HepG2 (cell line): ENCODE data around the gene BRCA1. TPM values are rescaled to one million over a fixed set of nuclear protein-coding genes. Genes with fewer than 3 reads are reported as not detected.
A peak's percentile ranks its signal among the peaks of the same experiment; 100 is the strongest.

Experiments used
- ARID2 ChIP-seq: sonication (generic); formaldehyde crosslinking; IDR thresholded peaks from 2 replicates; pipeline ENCODE4 v1.8.1; 2022; ENCODE audit warnings: mild to moderate bottlenecking, missing genetic modification reagents, borderline replicate concordance
- GABPA ChIP-seq, 2 experiments: IDR thresholded peaks; 2 replicates each; pipeline ENCODE4 v1.6.1; 2011 to 2016; ENCODE audit warnings: low read depth in 2 of 2, low read length in 1 of 2, missing biosample characterization in 1 of 2, missing genetic modification characterization in 1 of 2
- GATAD1 ChIP-seq: IDR thresholded peaks from 2 replicates; pipeline ENCODE4 v1.6.1; 2016; ENCODE audit warnings: missing genetic modification reagents, missing compliant biosample characterization
- HNF1A ChIP-seq, 2 experiments: sonication (generic) in 1 of 2; formaldehyde crosslinking in 1 of 2; IDR thresholded peaks; 2 replicates each; pipeline versions ENCODE4 v1.4.0 to v1.6.1; 2016 to 2020; ENCODE audit warnings: borderline replicate concordance in 1 of 2, low read depth in 1 of 2, mild to moderate bottlenecking in 1 of 2, missing genetic modification reagents in 1 of 2
- LRRFIP1 ChIP-seq: sonication (generic); formaldehyde crosslinking; conservative IDR thresholded peaks from 2 replicates; pipeline ENCODE4 v1.4.0; 2020; ENCODE audit warnings: missing genetic modification reagents
- PBX2 ChIP-seq: IDR thresholded peaks from 2 replicates; pipeline ENCODE4 v1.6.1; 2016; ENCODE audit warnings: control low read depth
- REL ChIP-seq: sonication (generic); formaldehyde crosslinking; conservative IDR thresholded peaks from 2 replicates; pipeline ENCODE4 v1.8.0; 2022; ENCODE audit warnings: mild to moderate bottlenecking, missing genetic modification reagents, moderate library complexity
- REXO4 ChIP-seq: sonication (generic); formaldehyde crosslinking; IDR thresholded peaks from 2 replicates; pipeline ENCODE4 v1.8.0; 2022; ENCODE audit warnings: missing genetic modification reagents, mild to moderate bottlenecking, borderline replicate concordance
- SYNCRIP ChIP-seq: fragments of 200-400 bp; formaldehyde crosslinking; IDR thresholded peaks from 2 replicates; pipeline ENCODE4 v1.6.1; 2018; ENCODE audit warnings: mild to moderate bottlenecking, low read depth, low read length; ENCODE audit not compliant: insufficient read depth
- TAF15 ChIP-seq: fragments of 200-400 bp; formaldehyde crosslinking; IDR thresholded peaks from one replicate; pipeline ENCODE4 v1.6.1; 2018; ENCODE audit warnings: mild to moderate bottlenecking, low read depth, low read length; ENCODE audit not compliant: poor library complexity, severe bottlenecking
- TP53 ChIP-seq: sonication (generic); formaldehyde crosslinking; conservative IDR thresholded peaks from 2 replicates; pipeline ENCODE4 v1.4.0; 2020; ENCODE audit warnings: missing genetic modification reagents
- ZNF207 ChIP-seq: fragments of 450-650 bp; IDR thresholded peaks from 2 replicates; pipeline ENCODE4 v1.6.1; 2016; ENCODE audit warnings: antibody characterized with exemption, borderline replicate concordance
- ZNF230 ChIP-seq: sonication (generic); formaldehyde crosslinking; IDR thresholded peaks from 2 replicates; pipeline ENCODE4 v1.4.0; 2020; ENCODE audit warnings: mild to moderate bottlenecking, missing genetic modification reagents
- ZNF274 ChIP-seq: sonication (generic); formaldehyde crosslinking; IDR thresholded peaks from 2 replicates; pipeline ENCODE4 v1.5.1; 2020; ENCODE audit warnings: mild to moderate bottlenecking, missing genetic modification reagents
- ZNF414 ChIP-seq: sonication (generic); formaldehyde crosslinking; IDR thresholded peaks from 2 replicates; pipeline ENCODE4 v1.5.0; 2020; ENCODE audit warnings: missing genetic modification reagents
- ZNF770 ChIP-seq: sonication (generic); formaldehyde crosslinking; IDR thresholded peaks from 2 replicates; pipeline ENCODE4 v1.5.0; 2020; ENCODE audit warnings: mild to moderate bottlenecking, missing genetic modification reagents
- polyA plus RNA-seq, 8 experiments: library from polyadenylated mRNA; depleted of rRNA in 3 of 8; stranded (reverse) in 7 of 8; unstranded in 1 of 8; fragments of >200 nt; fragmentation: Illumina TruSeq in 4 of 8; extraction: Trizol in 4 of 8; gene quantifications; 2 replicates each; pipeline versions ENCODE4 v1.2.1 to v1.2.3, GENCODE V29; 2011 to 2016; ENCODE audit warnings: low read depth in 4 of 8, missing spikeins in 1 of 8, mixed read lengths in 1 of 8; ENCODE audit not compliant: insufficient read depth in 1 of 8
- total RNA-seq, 5 experiments: library from RNA; depleted of rRNA; stranded (reverse); fragments of >200 nt; fragmentation: Illumina TruSeq; extraction: Trizol; gene quantifications; 2 replicates each; pipeline ENCODE4 v1.2.3, GENCODE V29; 2016; ENCODE audit warnings: low read depth in 1 of 5

Gene BRCA1
- total and polyA plus RNA-seq, 2 of the 13 experiments (the other 11 are each of a cell fraction or from before 2014, with no cell fraction given): 13.3 to 37.5 TPM

- TF ChIP-seq LRRFIP1 (no peak), ZNF414 (CRISPR knock-in tag) (no peak), PBX2 (CRISPR knock-in tag) (no peak), ZNF230 (CRISPR knock-in tag) (peak; percentile 39; the same call in 1 of the 2 replicates), REL (CRISPR knock-in tag) (no peak), ARID2 (CRISPR knock-in tag) (no peak), ZNF770 (CRISPR knock-in tag) (no peak), SYNCRIP (no peak), ZNF207 (no peak), HNF1A (IDR thresholded peaks at IDR 0.05; ENCODE audit: low read depth) (peak; percentile 47; the same call in 1 of the 2 replicates), HNF1A (CRISPR knock-in tag; IDR thresholded peaks at IDR 0.05; ENCODE audit: borderline replicate concordance) (peak; percentile 68; the same call in 1 of the 2 replicates), GABPA (IDR thresholded peaks at IDR 0.05; ENCODE audit: low read depth, low read length) (no peak), GABPA (CRISPR knock-in tag; IDR thresholded peaks at IDR 0.05; ENCODE audit: low read depth) (no peak), GATAD1 (CRISPR knock-in tag) (no peak), TAF15 (peak; percentile 25), REXO4 (no peak), ZNF274 (CRISPR knock-in tag) (no peak), TP53 (CRISPR knock-in tag) (no peak)
Measured at GRCh38 chr17:43134774-43135453, 9.8 kb upstream of the BRCA1 start (continued).
